ENCODE results near the gene PCYT2. TPM values are rescaled to one million over a fixed set of nuclear protein-coding genes. Genes with fewer than 3 reads are reported as not detected.

The PCYT2 gene
- polyA plus RNA-seq, 1 donor, result 33.8 TPM

DNA sequence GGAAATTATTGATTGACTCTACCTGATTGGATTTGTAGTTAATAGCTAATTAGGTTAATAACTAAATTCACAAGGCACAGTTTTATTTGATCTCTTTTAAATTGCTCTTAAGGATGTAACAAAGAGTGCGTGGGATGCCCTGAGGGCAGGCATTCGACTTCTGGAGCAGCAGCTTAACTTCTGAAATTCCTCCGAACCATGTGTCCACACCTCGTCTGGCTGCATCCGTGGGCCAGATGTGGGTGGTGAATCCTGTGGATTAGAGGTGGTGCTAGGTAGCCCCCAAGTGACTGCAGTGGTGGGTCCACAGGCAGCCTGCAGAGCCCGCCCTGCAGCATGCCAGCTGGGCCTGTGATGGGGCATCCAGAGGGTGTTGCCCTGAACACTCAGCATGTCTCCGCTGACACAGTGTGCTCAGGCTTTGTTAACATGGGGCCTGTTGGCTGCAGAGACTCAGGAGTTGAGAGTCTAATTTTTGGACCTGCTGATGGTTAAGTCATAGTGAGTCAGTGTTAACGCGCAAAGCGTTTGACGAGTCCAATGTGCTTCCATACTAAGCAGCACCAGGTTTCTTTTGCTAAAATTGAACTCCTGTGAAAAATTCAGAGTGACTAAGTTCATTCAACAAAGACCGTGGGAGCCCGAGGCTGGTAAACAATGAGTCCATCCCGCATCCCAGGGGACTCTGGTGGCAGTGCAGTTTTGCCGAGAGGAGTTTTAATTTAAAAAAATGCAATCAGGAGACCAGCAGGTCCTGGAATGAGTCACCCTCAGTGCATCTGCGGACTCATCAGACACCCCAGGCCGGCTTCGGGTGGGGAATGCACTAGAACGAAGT lies 13.0 kb downstream of the PCYT2 start:
- Histone ChIP-seq H3K27ac (ENCODE audit: low read length) (no peak overlapping the region), H3K27me3 (ENCODE audit: control insufficient read depth, insufficient read depth, low read length) (peaks cover 19% of the 10 kb centered on the region), H3K9me3 (ENCODE audit: control insufficient read depth, low read depth, low read length) (peaks cover 6% of the 10 kb centered on the region), H3K4me1 (ENCODE audit: control insufficient read depth, insufficient read depth, low read length) (peaks cover 8% of the 10 kb centered on the region), H3K36me3 (ENCODE audit: control insufficient read depth, insufficient read depth, low read length) (peaks cover 56% of the 10 kb centered on the region), H3K4me3 (ENCODE audit: low read length) (no peak overlapping the region)
- WGBS (ENCODE audit: insufficient coverage, low lambda C conversion rate), result no CpG with 5 or more reads among the region's 19 CpGs
- DNase-seq, result no peak

DNA sequence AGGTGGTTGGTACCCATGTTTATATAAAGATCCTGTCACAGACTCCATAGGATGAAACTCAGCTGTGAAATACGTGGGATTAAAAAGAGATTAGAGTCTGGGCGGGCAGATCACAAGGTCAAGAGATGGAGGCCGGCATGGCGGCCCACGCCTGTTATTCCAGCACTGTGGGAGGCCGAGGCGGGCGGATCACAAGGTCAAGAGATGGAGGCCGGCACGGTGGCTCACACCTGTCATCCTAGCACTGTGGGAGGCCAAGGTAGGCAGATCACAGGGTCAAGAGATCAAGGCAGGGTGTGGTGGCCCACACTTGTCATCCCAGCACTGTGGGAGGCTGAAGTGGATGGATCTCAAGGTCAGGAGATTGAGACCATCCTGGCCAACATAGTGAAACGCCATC lies 15.8 kb downstream of the PCYT2 start:
- H3K27me3 ChIP-seq (ENCODE audit: control insufficient read depth, insufficient read depth, low read length), result no peaks in the 10 kb centered on the region
- peaks cover 55% of the 10 kb centered on the region for H3K36me3 ChIP-seq (ENCODE audit: control insufficient read depth, insufficient read depth, low read length)
- 100% methylated on average over 1 of the region's 11 CpGs for WGBS (ENCODE audit: insufficient coverage, low lambda C conversion rate)
- peaks cover 6% of the 10 kb centered on the region for H3K4me1 ChIP-seq (ENCODE audit: control insufficient read depth, insufficient read depth, low read length)
- no peak for DNase-seq
- H3K4me3 ChIP-seq (ENCODE audit: low read length), result no peak overlapping the region
- H3K27ac ChIP-seq (ENCODE audit: low read length), result no peak overlapping the region
- no peaks in the 10 kb centered on the region for H3K9me3 ChIP-seq (ENCODE audit: control insufficient read depth, low read depth, low read length)

DNA sequence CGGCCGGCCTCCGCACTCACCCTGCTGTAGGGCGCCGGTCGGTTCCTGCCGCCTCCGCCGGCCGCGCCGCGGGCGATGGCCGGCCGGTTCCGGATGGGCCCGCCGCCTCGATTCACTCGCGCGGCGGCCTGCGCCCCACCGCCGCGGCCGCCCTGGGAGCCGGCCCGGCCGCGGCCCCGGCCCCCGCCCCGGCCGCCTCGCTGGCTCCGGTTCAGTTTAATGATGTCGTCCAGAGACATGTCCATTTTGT lies 20.0 kb downstream of the PCYT2 start:
- Histone ChIP-seq H3K27ac (ENCODE audit: low read length) (no peak overlapping the region), H3K27me3 (ENCODE audit: control insufficient read depth, insufficient read depth, low read length) (no peaks in the 10 kb centered on the region), H3K4me1 (ENCODE audit: control insufficient read depth, insufficient read depth, low read length) (peaks cover 15% of the 10 kb centered on the region), H3K9me3 (ENCODE audit: control insufficient read depth, low read depth, low read length) (no peaks in the 10 kb centered on the region), H3K4me3 (ENCODE audit: low read length) (peak overlapping the region; percentile 75), H3K36me3 (ENCODE audit: control insufficient read depth, insufficient read depth, low read length) (peaks cover 58% of the 10 kb centered on the region)
- DNase-seq, result no peak
- WGBS (ENCODE audit: insufficient coverage, low lambda C conversion rate), result no CpG with 5 or more reads among the region's 40 CpGs

DNA sequence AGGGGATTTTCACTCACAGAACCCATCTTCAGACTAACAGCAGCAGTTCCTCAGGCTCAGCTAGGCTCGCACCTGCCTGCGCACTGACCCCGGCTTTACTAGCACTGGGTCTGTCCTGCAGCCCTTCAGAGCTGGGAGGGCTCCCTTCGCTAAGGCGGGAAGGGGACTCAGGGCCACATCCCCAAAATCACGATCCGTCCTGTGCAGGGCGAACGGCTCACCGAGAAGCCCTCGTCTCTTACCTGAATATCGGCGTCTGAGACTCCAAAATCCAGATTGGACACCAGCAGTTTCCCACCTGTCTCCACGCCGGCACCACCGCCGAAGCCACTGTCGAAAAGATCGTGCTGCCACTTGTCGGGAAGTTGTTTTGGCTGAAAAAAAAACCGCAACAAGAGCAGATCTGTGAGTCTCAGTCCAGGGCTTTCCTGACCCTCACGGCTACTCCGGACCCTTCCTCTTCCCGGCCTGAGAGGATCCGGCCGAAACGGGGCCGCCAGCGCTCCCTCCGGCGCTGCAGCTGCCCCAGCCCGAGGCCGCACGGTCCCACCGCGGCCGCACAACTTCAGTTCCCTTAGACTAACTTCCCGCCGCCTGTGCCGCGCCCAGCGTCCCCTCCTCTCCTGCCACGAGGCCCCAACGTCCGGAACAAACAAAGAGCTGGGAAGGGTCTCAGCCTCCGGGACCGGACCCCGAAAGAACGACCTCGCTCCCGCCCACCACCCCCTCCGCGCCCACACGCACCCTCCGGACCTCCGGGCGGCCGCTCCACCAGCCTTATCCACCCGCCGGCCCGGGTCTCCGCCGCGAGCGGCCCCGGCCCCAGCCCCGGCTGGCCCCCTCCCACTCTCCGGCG lies 20.5 kb downstream of the PCYT2 start:
- peak overlapping the region; percentile 75 for H3K4me3 ChIP-seq (ENCODE audit: low read length)
- H3K27me3 ChIP-seq (ENCODE audit: control insufficient read depth, insufficient read depth, low read length), result no peaks in the 10 kb centered on the region
- H3K4me1 ChIP-seq (ENCODE audit: control insufficient read depth, insufficient read depth, low read length), result peaks cover 15% of the 10 kb centered on the region
- WGBS (ENCODE audit: insufficient coverage, low lambda C conversion rate), result no CpG with 5 or more reads among the region's 69 CpGs
- peak overlapping the region; percentile 36 for H3K27ac ChIP-seq (ENCODE audit: low read length)
- no peaks in the 10 kb centered on the region for H3K9me3 ChIP-seq (ENCODE audit: control insufficient read depth, low read depth, low read length)
- H3K36me3 ChIP-seq (ENCODE audit: control insufficient read depth, insufficient read depth, low read length), result peaks cover 63% of the 10 kb centered on the region
- no peak for DNase-seq

DNA sequence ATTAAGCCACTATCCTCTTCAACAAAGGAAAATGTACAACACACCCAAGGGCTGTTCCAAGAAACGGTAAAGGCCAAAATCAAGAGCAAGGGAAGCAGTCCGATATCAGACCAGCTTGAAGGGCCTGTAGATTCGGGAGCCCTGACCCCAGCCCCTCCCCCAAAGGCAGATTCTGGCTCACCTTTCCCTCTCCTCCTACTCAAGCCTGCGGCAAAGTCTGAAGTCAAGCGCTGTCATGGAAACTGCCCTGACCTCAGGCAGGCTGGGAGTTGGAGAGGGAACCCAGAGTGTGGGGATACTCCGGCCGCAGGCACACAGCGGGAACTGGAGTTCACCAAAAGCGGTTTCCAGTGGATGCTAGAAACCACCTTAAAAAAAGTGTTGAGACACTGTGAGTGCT lies 21.6 kb downstream of the PCYT2 start:
- no peak for DNase-seq
- H3K27me3 ChIP-seq (ENCODE audit: control insufficient read depth, insufficient read depth, low read length), result no peaks in the 10 kb centered on the region
- peaks cover 15% of the 10 kb centered on the region for H3K4me1 ChIP-seq (ENCODE audit: control insufficient read depth, insufficient read depth, low read length)
- peak overlapping the region; percentile 7 for H3K4me3 ChIP-seq (ENCODE audit: low read length)
- WGBS (ENCODE audit: insufficient coverage, low lambda C conversion rate), result no CpG with 5 or more reads among the region's 9 CpGs
- no peaks in the 10 kb centered on the region for H3K9me3 ChIP-seq (ENCODE audit: control insufficient read depth, low read depth, low read length)
- H3K36me3 ChIP-seq (ENCODE audit: control insufficient read depth, insufficient read depth, low read length), result peaks cover 67% of the 10 kb centered on the region
- H3K27ac ChIP-seq (ENCODE audit: low read length), result no peak overlapping the region

DNA sequence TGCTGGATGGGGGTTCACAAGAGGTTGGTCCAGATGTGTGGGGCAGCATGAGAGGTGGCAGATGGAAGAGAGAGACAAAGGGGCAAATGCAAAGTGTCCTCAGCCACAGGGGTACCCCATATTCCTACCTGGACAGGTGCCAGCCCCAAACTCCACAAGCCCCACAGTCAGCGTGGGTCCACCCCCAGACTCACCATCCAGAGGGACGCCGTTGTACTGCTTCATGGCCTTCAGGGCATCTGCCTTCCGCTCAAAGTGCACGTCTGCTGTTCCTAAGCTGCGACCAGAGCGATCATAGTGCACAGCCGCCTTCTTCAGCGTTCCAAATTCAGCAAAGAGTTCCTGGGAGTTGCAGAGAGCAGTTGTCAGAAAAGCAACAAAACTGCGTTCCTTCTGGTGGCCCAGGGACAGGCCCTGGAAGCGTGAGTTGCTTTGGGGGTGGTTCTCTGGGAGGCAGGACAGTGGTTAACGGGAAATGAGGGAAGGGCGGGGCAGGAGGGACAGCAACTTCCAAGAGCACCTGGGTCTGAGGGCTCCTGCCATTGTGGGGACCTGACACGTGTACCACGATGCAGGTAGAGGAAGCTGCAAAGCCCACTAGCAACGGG lies 22.1 kb downstream of the PCYT2 start:
- no peaks in the 10 kb centered on the region for H3K27me3 ChIP-seq (ENCODE audit: control insufficient read depth, insufficient read depth, low read length)
- H3K9me3 ChIP-seq (ENCODE audit: control insufficient read depth, low read depth, low read length), result no peaks in the 10 kb centered on the region
- H3K4me3 ChIP-seq (ENCODE audit: low read length), result no peak overlapping the region
- WGBS (ENCODE audit: insufficient coverage, low lambda C conversion rate), result 100% methylated on average over 1 of the region's 16 CpGs
- peaks cover 66% of the 10 kb centered on the region for H3K36me3 ChIP-seq (ENCODE audit: control insufficient read depth, insufficient read depth, low read length)
- peaks cover 15% of the 10 kb centered on the region for H3K4me1 ChIP-seq (ENCODE audit: control insufficient read depth, insufficient read depth, low read length)
- no peak for DNase-seq
- no peak overlapping the region for H3K27ac ChIP-seq (ENCODE audit: low read length)

DNA sequence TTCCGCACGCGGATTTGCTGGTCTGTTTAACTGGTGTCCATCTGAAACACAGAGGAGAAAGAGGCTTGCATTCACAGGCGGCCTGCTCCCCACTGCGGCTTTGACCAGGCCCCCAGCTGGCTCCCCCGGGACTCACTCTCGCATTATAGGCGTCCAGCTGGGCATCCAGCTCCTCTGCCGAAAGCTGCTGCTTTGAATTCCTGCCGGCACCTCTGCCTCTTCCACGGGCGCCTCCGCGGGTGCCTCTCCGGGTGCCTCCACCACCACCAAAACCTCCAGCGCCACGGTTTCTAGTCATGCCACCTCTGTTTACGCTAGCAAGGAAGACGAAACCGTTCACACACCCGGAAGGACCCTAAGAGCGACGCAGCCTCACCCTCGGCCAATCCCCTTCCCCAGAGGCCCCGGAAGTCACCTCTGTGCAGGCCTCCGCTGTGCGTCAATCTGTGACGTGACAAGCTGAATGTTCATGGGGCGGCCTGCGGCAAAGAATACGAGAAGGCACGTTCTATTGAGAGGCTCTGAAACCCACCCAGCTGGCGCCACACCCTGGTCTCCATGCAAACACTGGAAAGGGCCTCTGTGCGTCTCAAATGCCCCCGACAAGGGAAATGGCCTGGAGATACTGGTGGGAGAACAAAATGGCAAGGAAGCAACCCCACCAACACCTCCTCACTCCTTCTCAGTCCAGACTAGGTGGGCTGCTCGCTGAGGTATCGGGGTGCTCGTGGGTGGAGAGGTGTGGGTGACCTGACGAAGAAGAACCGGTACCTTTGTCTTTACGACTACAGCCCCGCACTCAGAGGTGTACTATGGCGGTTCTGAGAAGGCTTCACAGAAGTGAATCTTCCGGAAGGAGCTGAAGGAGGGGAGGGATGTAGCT lies 22.9 kb downstream of the PCYT2 start:
- Histone ChIP-seq H3K36me3 (ENCODE audit: control insufficient read depth, insufficient read depth, low read length) (peaks cover 60% of the 10 kb centered on the region), H3K4me3 (ENCODE audit: low read length) (no peak overlapping the region), H3K4me1 (ENCODE audit: control insufficient read depth, insufficient read depth, low read length) (peaks cover 15% of the 10 kb centered on the region), H3K27ac (ENCODE audit: low read length) (no peak overlapping the region), H3K9me3 (ENCODE audit: control insufficient read depth, low read depth, low read length) (no peaks in the 10 kb centered on the region), H3K27me3 (ENCODE audit: control insufficient read depth, insufficient read depth, low read length) (no peaks in the 10 kb centered on the region)
- WGBS (ENCODE audit: insufficient coverage, low lambda C conversion rate), result 100% methylated on average over 1 of the region's 44 CpGs
- DNase-seq, result no peak

DNA sequence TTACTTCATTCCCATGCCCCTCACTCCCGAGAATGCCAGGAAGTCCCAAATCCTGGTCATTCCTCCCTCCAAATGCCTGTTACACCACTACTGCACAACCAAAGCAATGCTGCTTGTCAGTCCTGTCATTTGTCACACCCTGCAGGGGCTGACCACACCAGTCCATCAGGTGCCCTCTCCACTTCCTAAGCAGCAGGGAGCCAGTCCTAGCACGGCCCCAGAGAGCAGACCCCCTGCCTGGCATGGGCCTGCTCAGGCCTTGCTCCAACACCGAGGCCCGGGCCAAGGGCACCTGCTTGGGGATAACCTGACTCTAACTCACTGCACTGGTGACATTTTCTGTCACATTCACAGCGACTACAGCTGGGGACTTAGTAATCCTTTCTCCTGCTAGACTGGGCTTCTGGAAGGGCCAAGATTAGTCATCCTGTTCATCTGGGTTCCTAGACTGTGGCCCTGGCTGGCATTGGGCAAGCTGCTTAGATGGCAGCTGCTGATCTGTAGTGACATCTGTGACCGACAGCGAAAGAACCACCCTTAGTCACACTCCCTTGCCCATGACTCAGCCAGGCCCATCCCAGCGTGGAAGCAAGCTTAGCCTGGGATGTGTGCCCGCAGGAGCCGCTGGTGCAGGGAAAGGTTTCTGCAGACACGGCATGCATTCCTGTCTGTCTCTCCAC lies 25.2 kb downstream of the PCYT2 start:
- H3K9me3 ChIP-seq (ENCODE audit: control insufficient read depth, low read depth, low read length), result no peaks in the 10 kb centered on the region
- no peak overlapping the region for H3K4me3 ChIP-seq (ENCODE audit: low read length)
- peaks cover 64% of the 10 kb centered on the region for H3K36me3 ChIP-seq (ENCODE audit: control insufficient read depth, insufficient read depth, low read length)
- H3K4me1 ChIP-seq (ENCODE audit: control insufficient read depth, insufficient read depth, low read length), result peaks cover 12% of the 10 kb centered on the region
- DNase-seq, result no peak
- WGBS (ENCODE audit: insufficient coverage, low lambda C conversion rate), result no CpG with 5 or more reads among the region's 11 CpGs
- H3K27ac ChIP-seq (ENCODE audit: low read length), result no peak overlapping the region
- H3K27me3 ChIP-seq (ENCODE audit: control insufficient read depth, insufficient read depth, low read length), result no peaks in the 10 kb centered on the region

DNA sequence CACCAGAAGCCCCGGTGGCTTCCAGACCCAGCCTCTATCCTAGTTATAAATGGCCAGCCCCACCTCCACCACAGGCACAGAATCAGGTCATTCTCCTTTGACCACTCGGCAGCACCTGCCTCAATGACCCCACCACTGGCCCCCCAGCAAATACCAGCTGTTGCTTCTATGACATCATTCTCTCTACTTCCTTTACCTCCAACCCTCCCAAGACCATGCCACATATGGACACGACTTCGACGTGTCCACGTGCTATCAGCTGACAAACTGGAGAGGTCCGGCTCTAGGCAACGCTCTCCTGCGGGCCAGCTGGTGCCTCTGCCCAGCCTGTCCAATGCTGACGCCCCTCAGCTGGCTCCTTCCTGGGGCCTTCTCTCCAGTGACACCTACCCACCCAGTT lies 25.7 kb downstream of the PCYT2 start:
- Histone ChIP-seq H3K27ac (ENCODE audit: low read length) (no peak overlapping the region), H3K9me3 (ENCODE audit: control insufficient read depth, low read depth, low read length) (no peaks in the 10 kb centered on the region), H3K27me3 (ENCODE audit: control insufficient read depth, insufficient read depth, low read length) (no peaks in the 10 kb centered on the region), H3K4me1 (ENCODE audit: control insufficient read depth, insufficient read depth, low read length) (peaks cover 10% of the 10 kb centered on the region), H3K36me3 (ENCODE audit: control insufficient read depth, insufficient read depth, low read length) (peaks cover 66% of the 10 kb centered on the region), H3K4me3 (ENCODE audit: low read length) (no peak overlapping the region)
- no peak for DNase-seq
- WGBS (ENCODE audit: insufficient coverage, low lambda C conversion rate), result no CpG with 5 or more reads among the region's 10 CpGs
